Activated gamma-delta T cell treated with Interleukin-2 at 50 U/mL for 16 hours (primary cell): ENCODE results near the gene GRIN1.

ENCODE experiments used
- DNase-seq: peaks from one replicate; pipeline ENCODE4 v3.0.0-alpha.2; 2020

GRIN1 gene

GRCh38 chr9:137180491-137180890 lies 41.5 kb downstream of the GRIN1 start:
- DNase-seq = no peak

- no peak for DNase-seq
Measured at GRCh38 chr9:137181680-137182079, 42.7 kb downstream of the GRIN1 start.

- DNase-seq = no peak
Measured at GRCh38 chr9:137182836-137183235, 43.9 kb downstream of the GRIN1 start.

GRCh38 chr9:137183980-137184595 lies 45.1 kb downstream of the GRIN1 start:
- no peak for DNase-seq

DNA sequence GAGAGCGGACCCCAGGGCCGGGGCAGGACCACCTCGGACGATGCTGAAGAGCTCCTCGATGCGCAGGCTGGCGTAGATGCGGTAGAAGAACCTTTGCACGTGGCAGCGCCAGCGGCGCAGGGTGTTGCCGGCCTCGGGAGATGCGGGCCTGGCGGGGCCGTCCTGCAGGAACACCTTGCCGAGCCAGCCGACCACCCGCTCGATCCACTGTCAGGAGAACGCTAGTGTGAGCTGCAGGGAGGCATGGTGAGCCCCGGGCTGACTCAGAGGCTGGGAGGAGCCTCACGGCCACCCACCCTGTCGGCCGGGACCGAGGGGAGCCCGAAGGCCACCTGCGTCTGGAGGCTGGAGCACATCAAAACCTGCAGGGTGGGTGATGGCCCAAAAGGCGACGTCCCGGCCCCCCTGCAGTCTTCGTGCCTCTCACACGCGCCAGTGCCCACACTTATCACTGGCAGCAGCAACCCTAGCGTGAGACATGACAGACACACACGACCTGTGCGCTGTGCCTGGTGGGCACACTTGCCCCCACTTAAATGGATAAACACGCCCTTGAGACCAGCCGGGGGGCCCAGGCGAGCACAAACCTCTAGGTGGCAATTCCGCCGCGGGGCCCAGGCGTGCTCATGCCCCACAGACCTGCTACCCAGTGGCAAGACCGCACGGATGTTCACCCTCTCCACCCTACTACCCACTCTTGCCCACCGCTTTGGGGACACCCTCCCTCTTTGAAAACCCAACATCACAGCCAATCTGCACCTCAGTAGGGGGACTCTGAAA lies 46.1 kb downstream of the GRIN1 start:
- DNase-seq = no peak

DNA sequence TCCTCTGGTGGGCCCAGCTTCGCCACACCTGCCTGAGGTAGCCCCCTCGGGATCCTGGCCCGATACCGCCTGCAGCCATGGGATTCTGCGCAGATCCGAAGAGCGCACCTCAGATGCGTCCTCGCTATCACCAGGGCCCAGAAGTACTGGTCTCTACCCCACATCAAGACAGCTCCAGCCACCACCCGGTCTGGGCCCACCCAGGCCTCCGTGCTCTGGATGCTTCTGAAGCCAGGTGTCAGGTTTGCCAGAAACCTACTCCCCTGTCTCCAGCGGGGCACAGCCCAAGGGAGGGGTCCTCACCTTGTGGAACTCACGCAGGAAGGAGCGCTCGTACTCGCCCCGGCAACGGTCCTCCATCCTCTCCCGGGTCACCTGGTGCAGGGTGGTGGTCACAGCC lies 47.0 kb downstream of the GRIN1 start:
- DNase-seq = no peak

DNA sequence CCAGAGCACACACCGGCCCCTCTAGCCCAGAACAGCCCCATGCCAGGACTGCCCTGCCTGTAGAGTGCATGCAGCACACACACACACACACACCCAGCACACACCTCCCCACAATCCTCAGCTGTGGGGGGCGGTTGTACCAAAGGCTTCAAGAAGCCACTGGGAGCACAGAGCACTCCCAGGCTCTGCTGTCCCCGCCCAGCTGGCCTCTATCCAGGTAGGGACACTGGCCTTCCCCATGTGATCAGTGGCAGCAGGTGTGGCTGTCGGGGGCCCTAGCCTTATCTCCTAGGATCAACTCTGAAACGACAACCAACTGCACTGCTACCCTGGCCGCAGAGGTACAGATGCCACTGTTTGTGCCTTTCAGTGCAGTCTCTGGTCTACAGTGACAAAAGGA lies 47.4 kb downstream of the GRIN1 start:
- no peak for DNase-seq

DNA sequence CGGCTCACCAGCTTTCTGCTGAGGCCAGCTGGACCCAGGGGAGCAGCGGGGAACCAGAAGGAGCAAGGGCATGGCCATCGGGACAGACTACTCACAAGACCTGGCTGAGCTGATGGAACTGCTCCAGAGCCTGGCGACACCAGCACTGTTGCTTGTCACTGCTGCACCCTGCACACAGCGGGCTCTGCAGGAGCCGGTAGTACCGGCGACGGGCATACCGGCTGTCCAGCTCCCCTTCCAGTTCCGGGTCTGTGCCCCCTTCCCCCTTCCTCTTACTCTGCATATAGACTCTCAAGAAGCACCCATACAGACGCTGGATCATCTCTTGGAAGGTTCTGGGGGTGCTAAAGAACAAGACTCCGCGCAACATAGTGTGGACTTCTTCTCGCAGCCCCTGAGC lies 48.4 kb downstream of the GRIN1 start:
- DNase-seq = no peak

GRCh38 chr9:137188086-137188489 lies 49.1 kb downstream of the GRIN1 start:
- DNase-seq = no peak

GRCh38 chr9:137188490-137189296 lies 49.7 kb downstream of the GRIN1 start, which contains the start of the genes ANAPC2 and SSNA1:
TSS of gene ANAPC2 (minus strand) at chr9:137188560. CDS start at chr9:137188532, 28 bp downstream.
TSS of gene SSNA1 (plus strand) at chr9:137188676. CDS start at chr9:137188727, 51 bp downstream.
- DNase-seq = peak; percentile 90

DNA sequence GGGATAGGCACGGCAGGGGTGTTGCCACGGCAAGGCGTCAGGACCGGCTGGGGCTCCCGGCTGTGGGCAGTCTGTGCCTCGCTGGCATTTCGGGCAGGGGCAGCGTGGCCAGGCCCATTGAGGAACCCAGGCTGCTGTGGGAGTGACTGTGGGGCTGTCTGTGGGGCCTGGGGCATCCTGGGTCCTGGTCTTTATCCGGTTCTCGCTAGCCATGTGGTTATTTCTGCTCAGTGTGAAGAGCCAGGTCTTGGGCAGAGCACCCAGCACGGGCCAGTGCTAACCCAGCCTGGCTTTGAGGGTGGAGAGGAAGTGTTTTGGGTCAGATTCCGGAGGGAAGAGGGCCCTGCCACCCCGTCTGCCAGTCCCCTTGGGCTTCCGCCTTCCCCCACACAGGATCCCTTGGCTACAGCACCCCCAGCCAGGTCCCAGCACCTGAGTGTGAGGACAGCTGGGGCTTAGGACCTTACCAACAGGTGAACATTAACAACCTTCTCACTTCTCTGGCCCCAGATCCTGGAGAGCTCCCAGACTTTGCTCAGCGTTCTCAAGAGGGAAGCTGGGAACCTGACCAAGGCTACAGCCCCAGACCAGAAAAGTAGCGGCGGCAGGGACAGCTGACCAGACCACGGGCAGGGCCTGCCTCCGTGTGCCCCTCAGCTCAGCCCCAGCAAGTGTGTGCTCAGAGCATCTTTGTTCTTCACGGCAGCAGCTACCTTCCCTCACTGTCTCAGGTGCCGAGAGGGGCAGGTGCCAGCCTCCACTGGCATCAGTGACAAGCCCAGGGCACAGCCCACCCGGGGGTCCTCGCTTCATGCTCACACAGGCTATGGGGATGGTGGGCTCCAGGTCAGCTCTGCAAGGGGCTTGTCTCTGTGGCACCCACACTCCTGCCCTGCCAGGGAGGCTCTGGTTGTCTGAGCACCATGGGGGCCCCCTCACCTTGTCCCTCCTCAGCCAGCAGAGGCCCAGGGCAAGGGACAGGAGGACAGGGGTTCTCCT lies 50.6 kb downstream of the GRIN1 start:
- no peak for DNase-seq

DNA sequence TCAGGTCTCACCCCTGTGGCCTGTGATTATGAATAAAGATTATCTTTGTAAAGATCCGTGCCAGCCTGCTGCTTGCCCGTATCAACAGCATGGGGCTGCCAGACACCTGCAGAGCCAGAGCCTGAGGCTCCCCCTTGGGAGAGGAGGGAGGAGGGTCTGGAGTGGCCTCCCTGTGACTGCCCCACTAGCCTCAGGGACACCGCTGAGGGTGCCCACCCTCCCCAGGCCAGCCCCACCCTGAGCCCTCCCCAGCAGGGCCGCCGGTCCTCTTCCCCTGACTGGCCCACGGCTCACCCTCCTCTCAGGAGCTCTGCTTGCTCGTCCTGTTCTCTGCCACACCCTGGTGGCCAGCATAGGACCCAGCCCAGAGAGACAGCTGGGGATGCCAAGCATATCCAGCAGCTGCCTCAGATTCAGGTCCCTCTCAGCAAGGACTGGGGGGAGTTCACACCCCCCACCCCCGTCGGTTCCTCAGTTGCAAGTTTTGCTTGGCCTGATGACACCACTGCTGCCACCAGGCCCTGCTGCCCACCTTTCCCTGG lies 51.4 kb downstream of the GRIN1 start:
- DNase-seq = no peak

GRCh38 chr9:137191245-137191644 lies 52.3 kb downstream of the GRIN1 start:
- no peak for DNase-seq

- DNase-seq = no peak
Measured at GRCh38 chr9:137191691-137192447, 52.9 kb downstream of the GRIN1 start.

- no peak for DNase-seq
Measured at GRCh38 chr9:137192448-137192780, 53.5 kb downstream of the GRIN1 start.

- no peak for DNase-seq
Measured at GRCh38 chr9:137192859-137193258, 53.9 kb downstream of the GRIN1 start.

DNA sequence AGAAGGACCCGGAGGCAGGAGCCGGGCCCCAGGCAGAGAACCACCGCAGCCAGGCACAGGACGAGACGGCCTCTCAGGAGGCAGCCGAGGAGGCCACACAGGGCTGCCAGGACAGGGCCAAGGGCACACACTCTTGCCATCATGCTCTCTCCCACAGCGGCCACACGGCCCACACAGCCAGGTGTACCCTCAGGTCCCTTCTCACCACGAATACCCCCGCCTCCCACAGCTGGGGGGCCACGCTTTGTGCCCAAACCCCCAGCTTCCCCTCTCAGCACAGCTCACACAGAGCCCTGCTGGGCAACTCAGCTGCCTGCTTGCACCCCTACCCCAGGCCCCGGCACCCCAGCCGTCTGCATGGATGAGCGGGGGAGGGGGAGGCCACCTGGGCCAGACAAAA lies 54.8 kb downstream of the GRIN1 start:
- no peak for DNase-seq

DNA sequence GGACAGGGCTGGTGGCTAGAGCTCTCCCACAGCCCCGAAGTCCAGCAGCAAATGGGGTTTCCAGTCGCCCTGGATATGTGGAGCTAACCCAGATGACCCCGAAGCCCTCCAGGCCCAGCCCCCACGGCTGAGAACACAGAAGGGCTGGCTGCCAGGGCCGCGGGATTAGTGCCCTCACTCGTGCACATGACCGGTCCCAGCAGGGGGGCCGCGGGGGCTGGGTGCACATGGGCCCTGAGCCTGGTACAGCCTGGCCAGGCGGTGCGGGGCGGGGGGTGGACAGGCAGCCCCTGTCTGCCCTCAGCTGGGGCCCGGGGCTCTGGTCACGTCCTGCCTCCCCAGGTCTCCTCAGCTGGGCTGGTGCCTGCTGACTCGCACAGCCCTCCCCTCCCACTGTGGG lies 55.4 kb downstream of the GRIN1 start:
- no peak for DNase-seq

GRCh38 chr9:137194909-137195308 lies 56.0 kb downstream of the GRIN1 start:
- no peak for DNase-seq

- no peak for DNase-seq
Measured at GRCh38 chr9:137195525-137196220, 56.7 kb downstream of the GRIN1 start.
